D721Med (cell line): ENCODE data around the gene CAMK4.
"Not testable (repeated sequence)": the region's sequence is repeated elsewhere in the genome, so short reads cannot be mapped to it uniquely, and the experiment has no call there.

Experiments used
- DNase-seq: peaks from one replicate; pipeline ENCODE4 v3.0.0; 2011; ENCODE audit warnings: low spot score; ENCODE audit not compliant: insufficient read length
- FAIRE-seq: peaks from 2 replicates; lab custom pipeline; 2011; peaks lifted over from hg19 to GRCh38; lab: Jason Lieb, UNC
- TF ChIP-seq, protein P1 (sequence below): IDR thresholded peaks from 2 replicates; pipeline ENCODE4 v1.5.1; 2012; ENCODE audit warnings: mild to moderate bottlenecking, control low read depth; ENCODE audit not compliant: insufficient read depth; ENCODE audit errors: missing control alignments

CAMK4 gene

DNA sequence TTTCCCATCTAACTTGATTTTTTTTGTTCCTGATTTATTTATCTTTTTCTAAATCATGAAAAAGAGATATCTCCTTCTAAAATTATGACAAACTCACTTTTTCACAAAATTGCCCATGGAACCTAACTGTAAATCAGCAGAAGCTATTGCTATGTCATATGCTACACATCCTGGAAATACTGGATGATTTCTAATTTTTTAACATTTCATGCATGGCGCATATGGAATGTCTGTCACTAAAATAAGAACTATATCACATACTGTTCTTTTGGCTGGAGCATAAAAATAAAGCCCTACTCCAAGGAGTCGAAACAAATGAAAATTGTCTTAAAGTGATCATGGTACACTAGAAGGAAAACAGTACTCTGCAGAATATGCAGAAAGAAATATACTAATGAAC, 60.6 kb downstream of the CAMK4 start:
- TF ChIP-seq, protein P1, sequence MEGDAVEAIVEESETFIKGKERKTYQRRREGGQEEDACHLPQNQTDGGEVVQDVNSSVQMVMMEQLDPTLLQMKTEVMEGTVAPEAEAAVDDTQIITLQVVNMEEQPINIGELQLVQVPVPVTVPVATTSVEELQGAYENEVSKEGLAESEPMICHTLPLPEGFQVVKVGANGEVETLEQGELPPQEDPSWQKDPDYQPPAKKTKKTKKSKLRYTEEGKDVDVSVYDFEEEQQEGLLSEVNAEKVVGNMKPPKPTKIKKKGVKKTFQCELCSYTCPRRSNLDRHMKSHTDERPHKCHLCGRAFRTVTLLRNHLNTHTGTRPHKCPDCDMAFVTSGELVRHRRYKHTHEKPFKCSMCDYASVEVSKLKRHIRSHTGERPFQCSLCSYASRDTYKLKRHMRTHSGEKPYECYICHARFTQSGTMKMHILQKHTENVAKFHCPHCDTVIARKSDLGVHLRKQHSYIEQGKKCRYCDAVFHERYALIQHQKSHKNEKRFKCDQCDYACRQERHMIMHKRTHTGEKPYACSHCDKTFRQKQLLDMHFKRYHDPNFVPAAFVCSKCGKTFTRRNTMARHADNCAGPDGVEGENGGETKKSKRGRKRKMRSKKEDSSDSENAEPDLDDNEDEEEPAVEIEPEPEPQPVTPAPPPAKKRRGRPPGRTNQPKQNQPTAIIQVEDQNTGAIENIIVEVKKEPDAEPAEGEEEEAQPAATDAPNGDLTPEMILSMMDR, result no peak
- no peak for FAIRE-seq
- DNase-seq, result no peak

GRCh38 chr5:111294551-111294950, 70.4 kb downstream of the CAMK4 start:
- DNase-seq, result no peak
- TF ChIP-seq, protein P1, result no peak
- FAIRE-seq, result no peak

- DNase-seq (no peak), FAIRE-seq (no peak)
- TF ChIP-seq, protein P1, result no peak
These were observed 71.5 kb downstream of the CAMK4 start for GRCh38 chr5:111295649-111296048.

DNA sequence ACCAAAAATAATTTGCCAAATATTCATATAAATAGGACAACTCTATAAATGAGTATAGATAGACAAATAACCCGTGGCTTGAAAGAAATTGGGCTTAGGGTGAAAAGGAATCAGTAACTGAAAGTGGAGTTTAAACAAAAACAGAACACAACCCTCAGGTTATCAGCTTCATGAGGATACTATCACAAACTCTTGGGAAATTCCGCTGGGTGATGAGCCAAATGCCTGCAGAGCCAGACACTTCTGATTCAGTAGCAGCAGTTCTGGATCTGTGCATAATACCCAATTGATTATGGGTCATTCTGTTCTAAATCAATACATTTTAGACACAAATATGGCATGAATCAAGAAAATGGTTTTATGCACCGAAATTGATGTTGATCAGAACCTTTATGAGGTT, 72.4 kb downstream of the CAMK4 start:
- FAIRE-seq, result no peak
- no peak for DNase-seq
- TF ChIP-seq, protein P1, result no peak

DNA sequence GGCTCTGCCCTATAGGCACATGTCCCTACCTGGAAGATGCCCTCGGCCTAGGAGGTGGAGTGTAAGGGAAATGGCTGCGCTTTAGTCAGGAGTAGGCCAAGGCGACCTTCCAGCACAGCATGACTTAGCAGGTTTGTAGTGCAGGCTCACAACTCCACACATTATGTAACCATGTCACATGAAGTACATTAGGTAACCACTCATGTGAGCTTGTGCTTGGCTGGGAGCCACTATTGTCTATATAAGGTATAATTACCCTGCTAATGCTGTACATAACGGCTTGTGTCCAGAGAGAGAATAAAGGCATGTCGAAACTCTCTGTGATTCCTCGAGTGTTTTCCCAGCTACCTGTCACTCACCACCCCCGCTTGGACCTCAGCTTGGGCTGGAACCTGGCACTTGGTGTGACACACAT, 74.9 kb downstream of the CAMK4 start:
- DNase-seq, result no peak
- FAIRE-seq, result no peak
- TF ChIP-seq, protein P1, result no peak

DNA sequence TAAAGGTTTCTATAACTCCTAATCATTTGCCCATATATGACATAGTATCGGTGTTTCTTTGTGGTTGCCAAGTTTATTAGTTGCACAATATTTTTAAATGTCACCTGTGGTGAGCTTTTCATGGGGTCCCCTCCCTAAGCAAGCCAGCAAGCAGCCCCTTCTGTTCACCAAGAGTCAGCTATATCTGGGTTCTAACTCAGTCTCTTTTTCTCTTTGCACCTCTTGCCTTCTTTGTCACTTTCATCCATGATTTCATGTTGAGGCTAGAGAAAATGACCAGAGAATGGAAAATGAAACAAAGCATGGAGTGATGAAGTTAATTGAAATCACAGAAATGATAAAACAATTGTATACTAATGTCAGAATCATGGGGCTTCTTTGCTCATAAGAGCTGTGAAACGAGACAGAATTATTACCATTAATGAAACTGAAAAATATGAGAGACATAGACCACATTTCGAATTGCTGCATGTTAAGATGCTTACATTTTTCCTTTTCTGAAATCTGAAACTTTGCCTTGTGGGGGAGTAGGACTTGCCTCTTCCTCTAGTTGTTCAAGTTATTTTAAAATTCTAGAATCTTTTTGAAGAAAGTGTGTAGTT, 75.7 kb downstream of the CAMK4 start:
- TF ChIP-seq, protein P1, result no peak
- no peak for DNase-seq
- no peak for FAIRE-seq

- TF ChIP-seq, protein P1, result no peak
- FAIRE-seq (no peak), DNase-seq (no peak)
These were observed 77.1 kb downstream of the CAMK4 start for GRCh38 chr5:111301264-111301663.

- FAIRE-seq, DNase-seq: not testable (repeated sequence)
These were observed 77.9 kb downstream of the CAMK4 start for GRCh38 chr5:111302043-111302442.
